ENCODE results near the gene RASA4. TPM values are rescaled to one million over a fixed set of nuclear protein-coding genes. Genes with fewer than 3 reads are reported as not detected.
"Not testable (repeated sequence)": the region's sequence is repeated elsewhere in the genome, so short reads cannot be mapped to it uniquely, and the experiment has no call there.

RASA4 gene
- total and polyA plus RNA-seq, 7 experiments from 2014 or later: 24.6 to 104 (median 58.9) TPM

DNA sequence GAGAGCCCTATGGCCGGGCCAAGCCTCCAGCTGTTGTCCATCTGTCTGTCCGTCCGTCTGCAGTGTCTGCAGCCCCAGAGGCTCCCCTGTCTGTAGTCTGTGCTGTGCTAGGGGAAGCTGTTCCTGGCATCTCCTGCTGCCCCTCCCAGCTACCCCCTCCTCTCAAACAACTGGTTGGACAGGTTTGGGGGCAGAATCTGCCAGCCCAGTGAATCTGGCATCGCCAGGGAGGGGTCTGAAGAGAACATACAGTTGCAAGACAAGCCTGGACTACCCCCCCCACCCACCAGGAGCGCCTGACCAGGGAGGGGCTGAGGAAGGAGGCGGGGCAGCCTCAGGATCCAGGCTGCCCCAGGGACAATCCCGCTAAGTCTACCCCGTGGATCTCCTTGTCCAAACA lies 73.0 kb downstream of the RASA4 start, which contains the start of gene UPK3BL2:
Gene UPK3BL2 (minus strand): TSS at position 101 of the 400 bp plus-strand sequence. CDS start 60 bp downstream, at position 41.
- H3K27me3 ChIP-seq (ENCODE audit: control insufficient read depth in 2 of 2, insufficient read depth in 2 of 2, low read length in 2 of 2); H3K9me3 ChIP-seq (ENCODE audit: control insufficient read depth in 2 of 3, low read length in 3 of 3); H3K27ac ChIP-seq (ENCODE audit: low read depth, low read length); H3K36me3 ChIP-seq (ENCODE audit: control insufficient read depth in 2 of 3, insufficient read depth in 3 of 3, low read length in 3 of 3); H3K4me1 Mint-ChIP-seq; DNase-seq; CTCF ChIA-PET; intact Hi-C loops (cut with micrococcal nuclease); H3K4me3 Mint-ChIP-seq; H3K9me3 Mint-ChIP-seq; H3K4me1 ChIP-seq (ENCODE audit: control insufficient read depth in 2 of 2, insufficient read depth in 2 of 2, low read length in 2 of 2); POLR2A ChIA-PET; ATAC-seq; H3K4me3 ChIP-seq (ENCODE audit: low read length); H3K27me3 Mint-ChIP-seq; H3K36me3 Mint-ChIP-seq: not testable (repeated sequence)
- H3K27ac Mint-ChIP-seq: peak within 1 kb of the TSS in 1 of 9 donors; percentile 56

GRCh38 chr7:102542771-102543170 lies 73.8 kb downstream of the RASA4 start:
- H3K27ac Mint-ChIP-seq; H3K4me3 ChIP-seq (ENCODE audit: low read length); ATAC-seq; POLR2A ChIA-PET; H3K27ac ChIP-seq (ENCODE audit: low read depth, low read length); H3K4me3 Mint-ChIP-seq; H3K36me3 ChIP-seq (ENCODE audit: control insufficient read depth in 2 of 3, insufficient read depth in 3 of 3, low read length in 3 of 3); H3K9me3 Mint-ChIP-seq; H3K9me3 ChIP-seq (ENCODE audit: control insufficient read depth in 2 of 3, low read length in 3 of 3); H3K4me1 ChIP-seq (ENCODE audit: control insufficient read depth in 2 of 2, insufficient read depth in 2 of 2, low read length in 2 of 2); intact Hi-C loops (cut with micrococcal nuclease); H3K36me3 Mint-ChIP-seq; DNase-seq; H3K27me3 Mint-ChIP-seq; H3K27me3 ChIP-seq (ENCODE audit: control insufficient read depth in 2 of 2, insufficient read depth in 2 of 2, low read length in 2 of 2); H3K4me1 Mint-ChIP-seq; CTCF ChIA-PET: not testable (repeated sequence)

DNA sequence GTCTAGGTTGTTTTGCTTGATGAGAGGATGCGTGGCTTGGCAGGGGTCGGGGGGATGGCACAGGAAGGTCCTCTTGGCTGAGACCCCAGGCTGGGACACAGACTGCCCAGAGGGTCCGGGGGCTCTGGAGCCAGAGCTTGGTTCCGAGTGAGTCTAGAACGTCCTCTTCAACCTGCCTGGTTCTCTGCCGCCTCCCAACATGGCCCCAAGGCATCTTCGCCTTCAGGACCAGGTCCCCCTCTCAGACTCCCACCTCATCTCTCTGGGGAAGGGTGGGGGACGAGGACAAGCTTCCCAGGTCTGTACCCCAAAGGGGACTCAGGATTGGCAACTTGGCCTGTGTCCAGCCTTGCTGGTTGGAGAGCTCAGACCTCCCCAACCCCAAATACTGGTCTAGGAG lies 74.5 kb downstream of the RASA4 start:
- H3K4me1 Mint-ChIP-seq: not testable (repeated sequence)

GRCh38 chr7:102540604-102541003 lies 76.0 kb downstream of the RASA4 start:
- H3K4me3 Mint-ChIP-seq; H3K4me1 ChIP-seq (ENCODE audit: control insufficient read depth in 2 of 2, insufficient read depth in 2 of 2, low read length in 2 of 2); POLR2A ChIA-PET; H3K9me3 Mint-ChIP-seq; ATAC-seq; H3K36me3 ChIP-seq (ENCODE audit: control insufficient read depth in 2 of 3, insufficient read depth in 3 of 3, low read length in 3 of 3); H3K4me3 ChIP-seq (ENCODE audit: low read length); H3K27ac Mint-ChIP-seq; H3K27me3 ChIP-seq (ENCODE audit: control insufficient read depth in 2 of 2, insufficient read depth in 2 of 2, low read length in 2 of 2); H3K27me3 Mint-ChIP-seq; intact Hi-C loops (cut with micrococcal nuclease); H3K9me3 ChIP-seq (ENCODE audit: control insufficient read depth in 2 of 3, low read length in 3 of 3); DNase-seq; H3K4me1 Mint-ChIP-seq; CTCF ChIA-PET; H3K27ac ChIP-seq (ENCODE audit: low read depth, low read length); H3K36me3 Mint-ChIP-seq: not testable (repeated sequence)

More for the DNA sequence above, 74.5 kb downstream of the RASA4 start:
- H3K27me3 ChIP-seq (ENCODE audit: control insufficient read depth in 2 of 2, insufficient read depth in 2 of 2, low read length in 2 of 2); H3K27ac Mint-ChIP-seq; H3K36me3 Mint-ChIP-seq; intact Hi-C loops (cut with micrococcal nuclease); CTCF ChIA-PET; POLR2A ChIA-PET; H3K4me1 ChIP-seq (ENCODE audit: control insufficient read depth in 2 of 2, insufficient read depth in 2 of 2, low read length in 2 of 2); H3K9me3 Mint-ChIP-seq; ATAC-seq; H3K27ac ChIP-seq (ENCODE audit: low read depth, low read length); H3K36me3 ChIP-seq (ENCODE audit: control insufficient read depth in 2 of 3, insufficient read depth in 3 of 3, low read length in 3 of 3); H3K4me3 Mint-ChIP-seq; H3K9me3 ChIP-seq (ENCODE audit: control insufficient read depth in 2 of 3, low read length in 3 of 3); H3K4me3 ChIP-seq (ENCODE audit: low read length); DNase-seq; H3K27me3 Mint-ChIP-seq: not testable (repeated sequence)

DNA sequence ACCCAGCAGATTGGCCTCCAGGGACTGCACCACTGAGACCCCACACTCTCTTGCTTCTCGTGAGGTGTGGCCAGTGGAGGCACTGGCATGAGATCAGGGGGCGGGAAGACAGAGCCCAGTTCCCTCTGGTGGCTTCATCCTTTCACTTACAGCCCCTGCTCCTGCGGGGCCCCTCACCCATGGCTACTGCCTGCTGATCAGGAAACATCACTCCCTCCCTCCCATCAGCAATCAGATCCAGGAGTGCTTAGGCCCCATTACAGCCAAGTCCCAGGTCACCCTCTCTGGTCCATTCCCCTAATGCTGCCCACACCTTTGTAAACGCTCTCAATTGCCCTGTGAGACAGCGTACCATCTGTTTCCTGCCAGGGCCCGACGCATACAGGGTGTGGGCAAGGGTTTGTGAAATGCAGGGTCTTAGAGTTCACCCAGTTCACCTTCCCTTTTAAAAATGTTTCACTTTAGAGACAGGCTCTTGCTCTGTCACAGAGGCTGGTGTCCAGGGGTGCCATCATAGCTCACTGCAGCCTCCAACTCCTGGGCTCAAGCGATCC lies 81.4 kb downstream of the RASA4 start:
- H3K4me1 ChIP-seq (ENCODE audit: control insufficient read depth in 2 of 2, insufficient read depth in 2 of 2, low read length in 2 of 2); intact Hi-C loops (cut with micrococcal nuclease); H3K27me3 ChIP-seq (ENCODE audit: control insufficient read depth in 2 of 2, insufficient read depth in 2 of 2, low read length in 2 of 2); H3K27ac ChIP-seq (ENCODE audit: low read depth, low read length); DNase-seq; H3K4me3 ChIP-seq (ENCODE audit: low read length); H3K9me3 Mint-ChIP-seq; H3K27ac Mint-ChIP-seq; H3K27me3 Mint-ChIP-seq; H3K4me3 Mint-ChIP-seq; H3K36me3 Mint-ChIP-seq; H3K36me3 ChIP-seq (ENCODE audit: control insufficient read depth in 2 of 3, insufficient read depth in 3 of 3, low read length in 3 of 3); H3K4me1 Mint-ChIP-seq; H3K9me3 ChIP-seq (ENCODE audit: control insufficient read depth in 2 of 3, low read length in 3 of 3); CTCF ChIA-PET; POLR2A ChIA-PET: not testable (repeated sequence)
- peak; percentile 16 for ATAC-seq

GRCh38 chr7:102532127-102532526 lies 84.4 kb downstream of the RASA4 start:
- peak; percentile 4 for ATAC-seq

DNA sequence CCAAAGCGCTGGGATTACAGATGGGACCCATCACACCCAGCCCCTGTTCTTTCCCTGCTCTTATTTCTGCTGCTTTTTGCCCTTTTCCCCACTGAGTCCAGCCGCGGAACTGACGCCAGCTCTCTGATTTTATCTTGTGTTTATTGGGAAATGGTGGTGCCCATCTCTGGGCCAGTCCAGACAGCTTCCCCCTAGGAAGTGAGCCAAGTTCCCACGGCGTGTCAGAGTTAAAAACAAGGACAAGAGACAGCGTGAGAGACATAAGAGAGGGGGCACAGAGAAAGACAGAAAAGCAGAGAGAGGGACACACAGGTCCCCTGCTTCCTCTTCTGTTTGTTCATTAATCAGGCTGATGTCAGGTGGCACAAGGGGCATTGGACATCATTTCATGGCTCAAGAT lies 85.0 kb downstream of the RASA4 start:
- H3K27ac ChIP-seq (ENCODE audit: low read depth, low read length); H3K4me1 Mint-ChIP-seq; ATAC-seq: not testable (repeated sequence)

More at GRCh38 chr7:102532127-102532526, 84.4 kb downstream of the RASA4 start:
- H3K4me3 Mint-ChIP-seq; POLR2A ChIA-PET; H3K9me3 ChIP-seq (ENCODE audit: control insufficient read depth in 2 of 3, low read length in 3 of 3); CTCF ChIA-PET; H3K27me3 ChIP-seq (ENCODE audit: control insufficient read depth in 2 of 2, insufficient read depth in 2 of 2, low read length in 2 of 2); H3K4me3 ChIP-seq (ENCODE audit: low read length); H3K4me1 ChIP-seq (ENCODE audit: control insufficient read depth in 2 of 2, insufficient read depth in 2 of 2, low read length in 2 of 2); H3K27ac ChIP-seq (ENCODE audit: low read depth, low read length); H3K27ac Mint-ChIP-seq; DNase-seq; intact Hi-C loops (cut with micrococcal nuclease); H3K9me3 Mint-ChIP-seq; H3K36me3 Mint-ChIP-seq; H3K4me1 Mint-ChIP-seq; H3K27me3 Mint-ChIP-seq; H3K36me3 ChIP-seq (ENCODE audit: control insufficient read depth in 2 of 3, insufficient read depth in 3 of 3, low read length in 3 of 3): not testable (repeated sequence)

More for the DNA sequence above, 85.0 kb downstream of the RASA4 start:
- H3K9me3 ChIP-seq (ENCODE audit: control insufficient read depth in 2 of 3, low read length in 3 of 3); H3K27me3 Mint-ChIP-seq; CTCF ChIA-PET; H3K9me3 Mint-ChIP-seq; H3K27ac Mint-ChIP-seq; DNase-seq; POLR2A ChIA-PET; H3K4me3 Mint-ChIP-seq; H3K4me3 ChIP-seq (ENCODE audit: low read length); H3K4me1 ChIP-seq (ENCODE audit: control insufficient read depth in 2 of 2, insufficient read depth in 2 of 2, low read length in 2 of 2); H3K36me3 ChIP-seq (ENCODE audit: control insufficient read depth in 2 of 3, insufficient read depth in 3 of 3, low read length in 3 of 3); H3K27me3 ChIP-seq (ENCODE audit: control insufficient read depth in 2 of 2, insufficient read depth in 2 of 2, low read length in 2 of 2); intact Hi-C loops (cut with micrococcal nuclease); H3K36me3 Mint-ChIP-seq: not testable (repeated sequence)

Data from naive thymus-derived CD4-positive, alpha-beta T cell (primary cell).